NCI-H1417 (cell line): ENCODE measurements around the gene PODNL1.
A peak's percentile ranks its signal among the peaks of the same experiment; 100 is the strongest.

ENCODE experiments used
- DNase-seq, 3 experiments: peaks; one replicate each; lab custom pipeline; 2025; lab: John Stamatoyannopoulos, UW

Gene PODNL1

DNA sequence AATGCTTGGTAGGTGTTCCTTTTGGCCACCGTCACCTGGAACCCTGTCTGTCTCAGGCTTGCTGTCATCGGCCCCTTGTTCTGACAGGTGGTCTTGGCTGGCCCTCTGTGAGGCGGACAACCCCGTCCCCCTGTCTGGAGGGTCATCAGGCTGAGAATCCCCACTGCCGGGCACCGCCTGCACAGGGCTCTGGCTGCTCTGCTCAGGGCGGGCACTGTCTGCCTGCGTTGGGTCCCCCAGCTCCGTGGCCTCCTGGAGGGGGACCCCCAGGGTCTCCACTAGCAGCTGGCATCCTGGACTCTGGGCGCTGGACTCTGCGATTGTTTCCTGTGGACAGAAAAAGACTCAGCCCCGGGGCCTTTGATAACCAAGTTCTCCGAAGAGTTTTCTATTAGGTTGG is 48.1 kb downstream of the PODNL1 start:
- DNase-seq = no peak

DNA sequence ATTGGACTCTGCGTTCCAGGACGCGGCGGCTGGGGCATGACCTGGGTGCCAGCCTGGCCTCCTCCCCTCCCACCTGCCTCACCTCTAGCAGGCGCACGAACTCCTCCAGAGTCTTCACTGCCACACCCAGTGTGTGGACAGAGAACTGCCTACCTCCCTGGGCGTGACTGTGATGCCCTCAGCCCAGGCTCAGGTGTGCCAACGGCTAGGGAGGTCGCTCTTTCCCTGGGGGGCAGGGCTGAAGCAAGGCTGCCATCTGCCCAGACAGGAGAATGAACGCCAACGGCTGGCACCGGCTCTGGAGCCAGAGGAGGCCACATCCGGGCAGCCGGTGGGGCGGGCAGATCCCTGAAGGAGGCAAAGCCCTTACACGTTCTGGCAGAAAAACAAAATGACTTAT is 49.9 kb downstream of the PODNL1 start:
- no peak for DNase-seq

DNA sequence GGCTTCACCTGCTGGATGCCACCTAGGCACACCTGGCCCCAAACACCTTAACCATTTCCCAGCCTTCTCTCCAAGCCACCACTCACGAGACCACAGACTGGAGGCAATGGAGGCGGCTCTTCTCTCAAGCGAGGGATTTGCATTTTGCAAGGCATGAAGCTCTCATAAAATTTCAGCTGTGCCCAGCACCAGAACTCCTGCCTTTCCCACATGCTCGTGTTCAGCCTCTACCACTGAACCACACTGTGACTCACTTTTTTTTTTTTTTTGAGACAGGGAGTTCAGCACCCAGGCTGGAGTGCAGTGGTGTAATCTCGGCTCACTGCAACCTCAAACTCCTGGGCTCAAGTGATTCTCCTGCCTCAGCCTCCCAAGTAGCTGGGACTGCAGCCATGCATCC is 50.7 kb downstream of the PODNL1 start:
- no peak for DNase-seq

DNA sequence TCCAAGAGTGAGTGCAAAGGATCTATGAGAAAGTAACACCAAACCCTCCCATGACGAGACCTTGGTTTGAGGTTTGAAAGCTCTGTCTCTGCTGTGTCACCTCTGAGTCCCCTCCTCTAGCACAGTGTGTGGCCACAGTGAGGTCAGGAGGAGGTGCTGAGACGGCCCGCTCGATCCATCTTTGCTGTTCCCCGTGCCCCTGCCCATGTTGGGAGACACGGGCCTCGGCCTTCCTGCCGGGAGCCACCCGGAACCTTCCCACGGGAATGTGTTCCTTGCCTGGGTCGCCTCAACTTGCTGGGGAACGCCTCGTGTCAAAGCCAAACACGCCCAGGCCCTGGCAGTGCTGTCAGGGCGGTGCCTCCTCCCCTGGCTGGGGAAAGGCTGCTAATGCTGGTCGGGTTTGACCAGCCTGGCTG is 51.2 kb downstream of the PODNL1 start:
- DNase-seq = no peak

DNA sequence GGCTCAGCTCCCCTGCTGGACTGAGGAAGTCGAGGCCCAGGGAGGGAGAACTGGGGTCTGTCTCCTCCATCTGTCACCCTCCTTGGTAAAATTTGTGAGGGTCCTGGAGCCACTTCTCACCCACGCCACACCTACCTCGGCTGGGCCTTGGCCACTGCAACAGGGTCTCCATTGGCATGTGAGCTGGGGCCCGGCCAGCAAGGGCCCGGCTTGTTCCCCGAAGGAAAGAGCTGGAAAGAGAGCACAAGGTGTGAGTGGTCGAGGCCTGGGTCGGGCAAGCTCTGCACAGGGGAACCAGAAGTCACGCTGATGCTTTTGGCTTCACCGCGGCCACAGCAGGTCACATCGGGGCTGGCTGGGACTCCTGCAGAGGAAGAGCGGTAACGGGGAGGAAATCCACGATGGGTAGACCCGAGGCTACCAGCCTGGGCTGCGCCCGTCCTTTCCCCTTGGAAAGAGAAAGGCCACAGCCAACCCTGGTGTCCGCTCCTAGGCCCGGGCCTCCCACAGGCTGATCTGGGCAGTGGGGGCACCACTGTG is 52.3 kb downstream of the PODNL1 start:
- DNase-seq = no peak

DNA sequence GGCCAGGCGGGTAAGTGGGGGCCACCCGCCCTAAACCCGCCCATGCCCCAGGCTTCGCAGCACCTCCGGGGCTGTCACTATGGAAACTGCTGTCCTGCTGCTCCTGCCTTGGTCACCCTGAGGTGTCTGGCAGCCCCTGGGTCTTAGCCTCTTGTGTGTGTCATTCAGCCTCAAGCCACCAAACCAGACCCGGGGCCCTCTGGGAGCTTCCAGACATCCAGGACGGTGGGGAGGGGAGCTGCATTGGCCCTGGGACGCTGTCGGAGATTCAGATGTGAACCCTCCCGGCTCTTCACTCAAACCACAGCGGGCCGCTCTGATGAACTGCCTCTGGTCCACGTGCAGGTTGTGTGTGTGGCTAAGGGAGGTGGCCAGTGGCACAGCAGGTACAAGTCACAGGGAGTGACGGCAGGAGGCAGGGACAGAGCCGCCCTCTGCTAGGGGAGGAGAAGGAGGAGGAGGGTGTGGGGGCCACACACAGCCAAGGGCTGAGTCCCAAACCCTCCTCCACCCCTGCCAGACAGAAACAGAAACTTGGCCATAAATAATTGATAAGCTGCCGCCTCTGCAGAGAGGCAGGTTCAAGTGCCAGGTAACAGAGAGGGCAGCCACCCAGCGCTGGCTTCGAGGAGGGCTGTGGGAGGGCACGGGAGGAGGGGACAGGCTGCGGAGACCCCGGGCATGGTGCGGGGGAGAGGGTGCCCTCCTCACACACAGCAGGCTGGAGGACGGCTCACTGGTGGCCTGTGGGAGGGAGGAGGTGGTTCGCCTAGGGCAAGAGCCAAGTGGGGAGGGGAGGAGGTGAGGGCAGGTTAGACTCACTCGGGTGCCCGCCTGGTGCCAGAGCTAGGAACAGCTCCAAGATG is 53.3 kb downstream of the PODNL1 start:
- peak; percentile 22 to 95 (median 92) for DNase-seq

DNA sequence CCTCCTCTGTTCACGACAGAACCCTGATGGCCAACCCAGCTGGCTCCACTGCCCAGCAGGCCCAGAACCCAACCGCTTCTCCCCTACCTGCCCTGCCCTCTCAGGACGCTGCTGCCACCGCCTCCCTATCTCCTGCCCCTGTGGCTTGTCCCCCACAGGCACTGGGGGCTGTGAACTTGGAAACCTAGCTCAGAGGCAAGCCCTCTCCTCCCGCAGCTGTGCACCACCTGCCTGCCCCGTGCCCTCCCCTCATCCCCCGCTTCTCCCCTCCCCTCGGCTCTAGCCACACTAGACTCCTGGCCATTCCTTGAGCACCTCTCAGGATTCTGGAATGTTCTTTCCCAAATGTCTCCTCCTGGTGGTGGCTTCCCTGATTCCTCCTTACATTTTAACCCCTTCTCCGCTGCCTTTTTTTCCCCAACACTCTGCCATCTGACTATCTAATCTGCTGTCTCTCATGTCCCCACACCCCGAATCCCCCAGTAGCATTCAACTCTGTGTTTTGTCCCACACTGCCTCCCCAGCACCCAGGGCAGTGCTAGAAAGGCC is 54.6 kb downstream of the PODNL1 start:
- DNase-seq = peak in 1 of 3 experiments; percentile 47

DNA sequence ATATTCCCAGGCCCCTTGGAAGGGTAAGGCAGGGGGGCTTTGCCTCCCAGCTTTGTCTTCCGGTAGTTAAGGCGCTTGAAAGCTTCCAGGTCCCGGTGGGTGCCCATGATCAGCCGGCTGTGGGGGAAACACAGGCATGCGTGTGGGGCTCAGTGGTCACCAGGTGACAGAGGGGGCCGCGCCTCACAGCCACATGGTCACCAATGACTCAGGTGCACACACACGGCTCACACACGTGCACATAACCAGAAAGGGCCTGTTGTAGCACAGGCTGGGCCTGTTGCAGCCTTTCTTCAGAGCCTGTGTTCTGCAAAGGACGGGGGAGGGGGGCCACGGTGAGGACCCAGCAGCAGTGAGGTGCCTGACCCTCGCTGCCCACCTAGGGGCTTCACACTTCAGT is 55.4 kb downstream of the PODNL1 start:
- DNase-seq = no peak

DNA sequence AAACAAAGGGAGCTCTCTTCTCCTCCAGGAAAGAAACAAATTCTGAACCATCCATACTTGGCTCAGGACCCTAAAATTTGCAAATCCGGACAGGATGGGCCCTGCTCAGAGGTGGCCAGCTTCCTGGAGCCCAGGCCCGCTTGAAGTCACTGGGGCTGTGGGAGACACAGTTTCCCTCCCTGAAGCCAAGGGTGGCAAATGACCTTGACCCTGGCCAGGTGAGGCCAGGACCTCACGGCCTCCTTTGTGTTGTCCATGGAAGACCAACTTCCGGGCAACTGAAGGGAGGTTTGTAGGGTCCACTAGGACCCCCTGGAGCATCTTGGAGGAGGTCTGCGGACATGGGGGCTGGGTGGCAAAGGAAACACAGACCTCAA is 55.8 kb downstream of the PODNL1 start:
- no peak for DNase-seq

DNA sequence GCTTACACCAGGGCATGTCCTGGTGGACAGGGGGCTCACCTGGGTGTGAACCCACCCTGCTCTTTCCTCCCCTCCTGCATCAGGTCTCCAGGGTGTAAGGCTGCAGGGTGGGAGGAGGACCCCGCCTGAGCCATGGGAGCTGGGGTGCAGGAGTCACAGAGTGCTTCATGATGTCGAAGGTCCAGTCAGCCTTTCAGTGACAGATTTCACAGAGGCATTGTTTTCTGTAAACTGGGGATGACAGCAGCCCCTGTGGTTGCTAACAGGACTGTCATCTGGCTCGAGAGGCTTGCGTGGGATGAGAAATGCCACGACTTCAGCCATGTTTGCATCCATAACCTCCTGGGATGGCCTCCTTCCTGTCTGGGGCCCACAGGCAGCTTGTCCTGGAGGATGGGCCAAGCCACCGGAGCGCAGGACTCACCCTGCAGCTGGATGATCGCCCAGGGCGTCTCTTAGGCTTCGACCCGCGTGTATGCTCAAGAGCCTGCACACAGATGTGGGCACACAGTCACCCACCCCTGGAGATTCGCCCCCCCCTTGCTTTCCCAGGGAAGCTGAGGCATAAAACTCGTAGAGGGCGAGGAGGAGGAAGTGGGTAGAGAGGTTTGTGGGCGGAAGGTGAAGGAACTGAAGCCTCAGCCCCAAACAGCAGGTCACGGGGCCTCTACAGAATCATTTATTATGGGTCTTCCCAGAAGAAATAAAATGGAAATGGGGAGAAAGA is 56.4 kb downstream of the PODNL1 start:
- no peak for DNase-seq

DNA sequence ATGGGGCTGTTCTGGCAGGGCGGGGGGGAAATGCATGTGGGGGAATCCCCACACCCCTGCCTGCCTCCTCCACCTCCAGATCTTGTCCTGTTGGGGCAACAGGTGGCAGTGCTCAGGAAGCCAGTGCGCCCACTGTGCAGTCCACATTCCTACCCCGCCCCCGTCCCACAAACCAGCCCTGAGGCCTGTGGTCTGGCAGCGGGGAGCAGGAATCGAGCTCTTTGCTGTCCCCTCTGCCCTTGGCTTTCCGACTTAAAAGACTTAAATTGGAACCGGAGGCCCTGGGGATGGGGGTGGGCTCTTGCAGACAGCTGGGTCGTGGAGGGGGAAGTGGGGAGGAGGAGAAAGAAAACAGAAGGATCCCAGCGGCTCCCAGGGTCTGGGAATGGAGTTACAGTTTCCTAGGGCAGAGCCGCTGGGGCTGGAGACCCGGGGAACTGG is 56.9 kb downstream of the PODNL1 start:
- no peak for DNase-seq
